HFFc6 (cell line): ENCODE data around the gene FBRS. TPM values are rescaled to one million over a fixed set of nuclear protein-coding genes. Genes with fewer than 3 reads are reported as not detected.

Experiments used
- DNase-seq: peaks from one replicate; pipeline ENCODE4 v3.0.0-alpha.2; 2018
- H3K27ac Mint-ChIP-seq: 2 replicates; pipeline ENCODE4 v1.8.0; 2020; ENCODE audit warnings: mild to moderate bottlenecking, mixed read lengths
- H3K27me3 Mint-ChIP-seq: 2 replicates; pipeline ENCODE4 v1.8.0; 2021; ENCODE audit warnings: mild to moderate bottlenecking, moderate library complexity, mixed read lengths; ENCODE audit not compliant: insufficient read depth
- H3K36me3 Mint-ChIP-seq: 2 replicates; pipeline ENCODE4 v1.8.0; 2021; ENCODE audit warnings: low read depth, mixed read lengths
- H3K4me1 Mint-ChIP-seq: 2 replicates; pipeline ENCODE4 v1.8.0; 2020; ENCODE audit warnings: low read depth, mixed read lengths
- H3K4me3 Mint-ChIP-seq: 2 replicates; pipeline ENCODE4 v1.8.0; 2020; ENCODE audit warnings: mild to moderate bottlenecking, moderate library complexity, mixed read lengths
- H3K9me3 Mint-ChIP-seq: 2 replicates; pipeline ENCODE4 v1.8.0; 2020; ENCODE audit warnings: mild to moderate bottlenecking, mixed read lengths
- total RNA-seq, 6 experiments: library from RNA; stranded (reverse); fragmentation: NEBNext Ultra II Directional; extraction: Animal tissue kit (Norgen Biotek cat#: 25700); gene quantifications; 2 replicates in 1 of 6; 3 replicates in 5 of 6; pipeline ENCODE4 v1.2.3, GENCODE V29; 2021
- TF ChIP-seq, protein P1 (sequence below): fragments of 200-600 bp; sonication (generic); IDR thresholded peaks from 2 replicates; pipeline ENCODE4 v1.5.0; 2021; ENCODE audit warnings: antibody characterized with exemption, mild to moderate bottlenecking

Gene FBRS
- total RNA-seq, 6 experiments from 2014 or later, result 54.1 to 72.1 (median 64.5) TPM

DNA sequence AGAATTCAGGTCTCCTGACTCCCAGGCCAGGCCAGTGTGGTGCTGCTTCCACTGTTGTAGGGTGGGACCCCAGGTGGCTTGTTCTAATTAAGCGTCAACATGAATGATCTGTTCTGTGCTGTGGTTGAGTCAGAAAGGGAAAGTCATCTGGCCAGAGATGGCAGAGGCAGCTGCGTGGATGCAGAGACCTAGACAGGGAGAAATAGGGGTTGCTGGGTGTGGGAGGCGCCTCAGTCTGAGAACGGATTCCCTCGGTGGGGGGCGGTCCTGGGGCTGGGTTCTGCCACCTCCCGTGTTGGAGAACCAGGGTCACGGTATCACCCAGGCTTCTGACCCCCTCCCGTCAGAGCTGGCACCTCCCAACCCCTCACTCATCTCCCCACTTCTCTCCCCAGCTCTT is 5.6 kb downstream of the FBRS start:
- no peak overlapping the region; the same call in 1 of the 2 replicates for H3K4me3 Mint-ChIP-seq
- TF ChIP-seq, protein P1, sequence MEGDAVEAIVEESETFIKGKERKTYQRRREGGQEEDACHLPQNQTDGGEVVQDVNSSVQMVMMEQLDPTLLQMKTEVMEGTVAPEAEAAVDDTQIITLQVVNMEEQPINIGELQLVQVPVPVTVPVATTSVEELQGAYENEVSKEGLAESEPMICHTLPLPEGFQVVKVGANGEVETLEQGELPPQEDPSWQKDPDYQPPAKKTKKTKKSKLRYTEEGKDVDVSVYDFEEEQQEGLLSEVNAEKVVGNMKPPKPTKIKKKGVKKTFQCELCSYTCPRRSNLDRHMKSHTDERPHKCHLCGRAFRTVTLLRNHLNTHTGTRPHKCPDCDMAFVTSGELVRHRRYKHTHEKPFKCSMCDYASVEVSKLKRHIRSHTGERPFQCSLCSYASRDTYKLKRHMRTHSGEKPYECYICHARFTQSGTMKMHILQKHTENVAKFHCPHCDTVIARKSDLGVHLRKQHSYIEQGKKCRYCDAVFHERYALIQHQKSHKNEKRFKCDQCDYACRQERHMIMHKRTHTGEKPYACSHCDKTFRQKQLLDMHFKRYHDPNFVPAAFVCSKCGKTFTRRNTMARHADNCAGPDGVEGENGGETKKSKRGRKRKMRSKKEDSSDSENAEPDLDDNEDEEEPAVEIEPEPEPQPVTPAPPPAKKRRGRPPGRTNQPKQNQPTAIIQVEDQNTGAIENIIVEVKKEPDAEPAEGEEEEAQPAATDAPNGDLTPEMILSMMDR, result no peak

DNA sequence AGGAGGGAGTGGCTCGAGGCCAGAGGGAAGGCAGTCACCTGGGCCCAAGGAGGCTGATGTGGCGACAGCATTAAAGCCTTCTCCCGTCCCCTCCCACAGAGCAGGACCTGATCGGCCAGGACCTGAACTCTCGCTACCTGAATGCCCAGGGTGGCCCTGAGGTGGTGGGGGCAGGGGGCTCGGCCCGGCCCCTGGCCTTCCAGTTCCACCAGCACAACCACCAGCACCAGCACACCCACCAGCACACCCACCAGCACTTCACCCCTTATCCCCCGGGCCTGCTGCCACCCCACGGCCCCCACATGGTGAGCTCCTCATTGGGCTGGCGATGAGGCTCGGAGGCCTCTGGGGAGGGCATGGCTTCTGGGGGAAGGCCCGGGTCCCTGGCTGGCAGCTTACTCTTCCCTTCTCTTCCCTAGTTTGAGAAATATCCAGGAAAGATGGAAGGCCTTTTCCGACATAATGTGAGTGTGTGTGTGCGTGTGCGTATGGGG is 6.4 kb downstream of the FBRS start:
- TF ChIP-seq, protein P1, result no peak
- H3K27ac Mint-ChIP-seq, result no peak overlapping the region
- H3K4me3 Mint-ChIP-seq, result no peak overlapping the region
- no peaks in the 10 kb centered on the region; the same call in 1 of the 2 replicates for H3K27me3 Mint-ChIP-seq
- H3K4me1 Mint-ChIP-seq, result peaks cover 39% of the 10 kb centered on the region
- H3K9me3 Mint-ChIP-seq, result no peaks in the 10 kb centered on the region
- peaks cover 41% of the 10 kb centered on the region for H3K36me3 Mint-ChIP-seq
- DNase-seq, result no peak

More for the DNA sequence above, 5.6 kb downstream of the FBRS start:
- peaks cover 41% of the 10 kb centered on the region for H3K36me3 Mint-ChIP-seq
- no peak for DNase-seq
- peaks cover 39% of the 10 kb centered on the region for H3K4me1 Mint-ChIP-seq
- no peaks in the 10 kb centered on the region; the same call in 1 of the 2 replicates for H3K27me3 Mint-ChIP-seq
- H3K27ac Mint-ChIP-seq, result 0 out of 2 replicates have a peak overlapping the region, but pooled peaks have one; percentile 21
- no peaks in the 10 kb centered on the region for H3K9me3 Mint-ChIP-seq

DNA sequence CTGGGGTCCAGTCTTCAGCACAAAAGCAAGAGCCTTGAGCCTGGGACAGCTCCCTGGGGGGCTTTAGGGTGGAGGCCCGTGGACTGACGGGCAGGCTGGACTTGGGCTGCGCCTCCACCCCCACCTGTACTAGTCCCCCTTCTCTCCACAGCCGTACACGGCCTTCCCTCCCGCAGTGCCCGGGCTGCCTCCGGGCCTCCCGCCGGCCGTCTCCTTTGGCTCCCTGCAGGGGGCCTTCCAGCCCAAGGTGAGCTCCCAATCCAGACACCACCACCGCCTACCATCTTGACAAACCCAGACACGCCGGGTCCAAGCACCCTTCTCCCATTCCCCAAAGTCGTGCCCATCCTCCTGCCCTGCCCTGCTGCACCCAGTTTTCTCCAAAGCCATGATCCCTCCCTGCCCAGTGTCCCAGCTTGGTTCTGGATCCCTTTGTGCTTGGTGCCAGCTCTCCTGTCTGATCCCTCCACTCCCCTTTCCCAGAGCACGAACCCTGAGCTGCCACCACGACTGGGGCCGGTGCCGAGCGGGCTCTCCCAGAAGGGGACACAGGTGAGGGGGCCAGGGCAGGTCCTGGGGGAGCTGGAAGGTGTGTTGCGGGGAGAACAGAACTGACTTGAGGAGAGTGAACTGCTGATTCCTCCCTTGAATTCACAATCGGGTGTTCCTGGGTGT is 7.1 kb downstream of the FBRS start:
- no peak overlapping the region for H3K4me3 Mint-ChIP-seq
- peaks cover 38% of the 10 kb centered on the region for H3K4me1 Mint-ChIP-seq
- TF ChIP-seq, protein P1, result no peak
- peaks cover 41% of the 10 kb centered on the region for H3K36me3 Mint-ChIP-seq
- no peak for DNase-seq
- no peak overlapping the region for H3K27ac Mint-ChIP-seq
- no peaks in the 10 kb centered on the region for H3K9me3 Mint-ChIP-seq
- H3K27me3 Mint-ChIP-seq, result no peaks in the 10 kb centered on the region; the same call in 1 of the 2 replicates

DNA sequence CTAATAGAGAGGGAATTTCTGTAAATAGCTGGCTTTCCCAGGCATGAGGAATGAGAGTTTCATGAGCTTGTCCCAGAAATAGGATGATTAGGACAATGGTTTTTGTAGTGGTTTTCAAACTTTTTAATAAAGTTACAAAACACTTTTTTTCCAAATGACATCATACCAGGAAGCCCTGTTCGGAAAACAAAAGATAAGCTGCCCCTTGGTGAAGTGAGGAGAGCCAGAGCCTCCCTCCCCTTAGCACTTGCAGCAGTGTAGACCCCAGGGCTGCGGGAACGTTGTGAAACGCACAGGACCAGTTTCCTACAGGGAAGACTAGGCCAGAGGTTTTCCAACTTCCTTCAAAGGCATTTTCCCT is 7.6 kb downstream of the FBRS start:
- TF ChIP-seq, protein P1, result no peak
- peaks cover 38% of the 10 kb centered on the region for H3K36me3 Mint-ChIP-seq
- DNase-seq, result no peak
- no peak overlapping the region for H3K4me3 Mint-ChIP-seq
- peaks cover 33% of the 10 kb centered on the region for H3K4me1 Mint-ChIP-seq
- H3K27ac Mint-ChIP-seq, result no peak overlapping the region
- no peaks in the 10 kb centered on the region for H3K9me3 Mint-ChIP-seq
- no peaks in the 10 kb centered on the region; the same call in 1 of the 2 replicates for H3K27me3 Mint-ChIP-seq

DNA sequence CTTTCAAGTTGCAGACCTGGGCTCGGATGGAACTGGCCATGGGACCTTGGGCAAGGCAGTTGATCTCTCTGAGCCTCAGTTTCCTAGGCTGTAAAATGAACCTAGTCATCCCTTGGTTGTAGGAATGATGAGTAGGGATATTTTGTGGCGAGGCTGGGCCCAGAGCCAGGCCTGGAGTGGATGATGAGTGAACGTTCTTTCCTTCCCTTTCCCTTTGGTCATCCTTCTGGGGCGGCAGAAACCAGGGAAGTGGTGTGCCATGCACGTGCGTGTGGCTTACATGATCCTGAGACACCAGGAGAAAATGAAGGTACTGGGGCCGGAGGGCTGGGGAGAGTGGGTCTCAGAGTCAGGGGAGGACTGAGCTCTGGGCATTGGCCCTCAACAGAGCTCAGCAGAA is 8.4 kb downstream of the FBRS start:
- H3K27ac Mint-ChIP-seq, result peak overlapping the region; percentile 65; the same call in 1 of the 2 replicates

More for the DNA sequence above, 8.4 kb downstream of the FBRS start:
- H3K4me3 Mint-ChIP-seq, result no peak overlapping the region
- no peak for DNase-seq
- H3K9me3 Mint-ChIP-seq, result no peaks in the 10 kb centered on the region
- TF ChIP-seq, protein P1, result no peak
- peaks cover 24% of the 10 kb centered on the region for H3K4me1 Mint-ChIP-seq
- H3K36me3 Mint-ChIP-seq, result peaks cover 32% of the 10 kb centered on the region
- no peaks in the 10 kb centered on the region; the same call in 1 of the 2 replicates for H3K27me3 Mint-ChIP-seq
